ENCODE results near the gene RBM34. TPM values are rescaled to one million over a fixed set of nuclear protein-coding genes. Genes with fewer than 3 reads are reported as not detected.
"Not testable (repeated sequence)": the region's sequence is repeated elsewhere in the genome, so short reads cannot be mapped to it uniquely, and the experiment has no call there.

RBM34 gene
- total and polyA plus RNA-seq, 8 donors: 52.2 to 77.2 (median 67.3) TPM

- H3K9me3 ChIP-seq: no peaks in the 10 kb centered on the region
- H3K4me1 ChIP-seq: peaks cover 6 to 16% of the 10 kb centered on the region in 2 donors
- H3K27ac ChIP-seq: no peak overlapping the region
- no peak for TF ChIP-seq CTCF (IDR thresholded peaks at IDR 0.05)
- intact Hi-C loops (cut with DNase I): loop anchor here in 1 of 2 donors (10.0 kb wide), 1 partner anchor 494 kb away; no protein-coding TSS in a partner anchor
- H3K36me3 ChIP-seq: no peaks in the 10 kb centered on the region
- no peak for DNase-seq
- no peak overlapping the region for H3K4me3 ChIP-seq
- ATAC-seq: no peak
- H3K27me3 ChIP-seq: no peaks in the 10 kb centered on the region
These were observed 72.6 kb downstream of the RBM34 start for GRCh38 chr1:235088430-235088829.

GRCh38 chr1:235087906-235088305 is 73.1 kb downstream of the RBM34 start:
- no peak for ATAC-seq
- no peak overlapping the region for H3K27ac ChIP-seq
- no peaks in the 10 kb centered on the region for H3K27me3 ChIP-seq
- peaks cover 11 to 16% of the 10 kb centered on the region in 2 donors for H3K4me1 ChIP-seq
- intact Hi-C loops (cut with DNase I): loop anchor here in 1 of 2 donors (10.0 kb wide), 1 partner anchor 493 kb away; no protein-coding TSS in a partner anchor
- no peak for DNase-seq
- no peaks in the 10 kb centered on the region for H3K36me3 ChIP-seq
- H3K9me3 ChIP-seq: no peaks in the 10 kb centered on the region
- H3K4me3 ChIP-seq: no peak overlapping the region
- TF ChIP-seq CTCF (IDR thresholded peaks at IDR 0.05): no peak

GRCh38 chr1:235085411-235086117 is 75.5 kb downstream of the RBM34 start:
- H3K27ac ChIP-seq, H3K9me3 ChIP-seq, H3K27me3 ChIP-seq, DNase-seq, H3K4me3 ChIP-seq, H3K36me3 ChIP-seq, ATAC-seq: not testable (repeated sequence)
- intact Hi-C loops (cut with DNase I): loop anchor here in 1 of 2 donors (10.0 kb wide), 1 partner anchor 491 kb away; no protein-coding TSS in a partner anchor
- H3K4me1 ChIP-seq: peaks cover 15 to 37% of the 10 kb centered on the region in 2 donors

Small RNA genes lying within 50 kb of the gene (microRNA-seq; reads per million reads assigned to microRNA genes)
- gene MIR4753: 0 to 0.14 reads per million in 2 donors

Other genes starting within 250 kb of the RBM34 start
- gene TOMM20, start 32.4 kb downstream of the RBM34 start, total RNA-seq: 10 to 100 TPM; 71.6 to 89.4 TPM
- gene TOMM20, start 32.4 kb downstream of the RBM34 start, polyA plus RNA-seq (ENCODE audit: insufficient read length in 6 of 6): 100 to 1,000 TPM; 177 to 197 (median 192) TPM
- gene ARID4B, start 166.9 kb upstream of the RBM34 start, total RNA-seq: 10 to 100 TPM; 29.0 to 39.2 TPM
- gene ARID4B, start 166.9 kb upstream of the RBM34 start, polyA plus RNA-seq (ENCODE audit: insufficient read length in 6 of 6): 10 to 100 TPM; 45.8 to 57.9 (median 52.4) TPM
- 10 to 100 TPM; 30.5 to 36.4 TPM for gene GGPS1, start 167.3 kb upstream of the RBM34 start, total RNA-seq
- gene GGPS1, start 167.3 kb upstream of the RBM34 start, polyA plus RNA-seq (ENCODE audit: insufficient read length in 6 of 6): 10 to 100 TPM; 41.2 to 51.5 (median 48.4) TPM
- gene TBCE, start 206.2 kb upstream of the RBM34 start, total RNA-seq: 10 to 100 TPM; 19.6 to 26.8 TPM
- gene TBCE, start 206.2 kb upstream of the RBM34 start, polyA plus RNA-seq (ENCODE audit: insufficient read length in 6 of 6): 10 to 100 TPM; 48.2 to 65.8 (median 53.8) TPM

Data from left lung (tissue), 10 donors.